IPS-20b (cell line): ENCODE data around the gene BMP7.

Source experiments
- H3K27ac ChIP-seq: one replicate; pipeline ENCODE4 v1.5.1; 2013; ENCODE audit warnings: low read length
- H3K27me3 ChIP-seq: 2 replicates; pipeline ENCODE4 v1.6.1; 2013; ENCODE audit warnings: mild to moderate bottlenecking, low read length, inconsistent platforms; ENCODE audit not compliant: insufficient read depth
- H3K36me3 ChIP-seq: 2 replicates; pipeline ENCODE4 v1.6.1; 2013; ENCODE audit warnings: low read depth, mild to moderate bottlenecking, inconsistent platforms, low read length, moderate library complexity; ENCODE audit not compliant: insufficient read depth
- H3K4me1 ChIP-seq: 2 replicates; pipeline ENCODE4 v1.6.1; 2013; ENCODE audit warnings: mild to moderate bottlenecking, control low read depth, inconsistent platforms, low read length, moderate library complexity; ENCODE audit not compliant: insufficient read depth
- H3K4me3 ChIP-seq: 2 replicates; pipeline ENCODE4 v1.5.1; 2013; ENCODE audit warnings: mild to moderate bottlenecking, low read length, inconsistent platforms
- H3K9ac ChIP-seq: 2 replicates; pipeline ENCODE4 v1.6.1; 2013; ENCODE audit warnings: low read depth, mild to moderate bottlenecking, inconsistent platforms, low read length, moderate library complexity
- H3K9me3 ChIP-seq: 2 replicates; pipeline ENCODE4 v1.6.1; 2013; ENCODE audit warnings: mild to moderate bottlenecking, low read depth, low read length, inconsistent platforms; ENCODE audit not compliant: insufficient read depth

Gene BMP7

GRCh38 chr20:57123504-57123903 is 142.9 kb downstream of the BMP7 start:
- Histone ChIP-seq H3K27ac (no peak overlapping the region), H3K4me1 (0 out of 2 replicates have a peak, but pooled peaks cover 6% of the 10 kb centered on the region), H3K9ac (no peak overlapping the region), H3K27me3 (peaks cover 4% of the 10 kb centered on the region; the same call in 1 of the 2 replicates), H3K4me3 (no peak overlapping the region), H3K9me3 (no peaks in the 10 kb centered on the region), H3K36me3 (no peaks in the 10 kb centered on the region)

DNA sequence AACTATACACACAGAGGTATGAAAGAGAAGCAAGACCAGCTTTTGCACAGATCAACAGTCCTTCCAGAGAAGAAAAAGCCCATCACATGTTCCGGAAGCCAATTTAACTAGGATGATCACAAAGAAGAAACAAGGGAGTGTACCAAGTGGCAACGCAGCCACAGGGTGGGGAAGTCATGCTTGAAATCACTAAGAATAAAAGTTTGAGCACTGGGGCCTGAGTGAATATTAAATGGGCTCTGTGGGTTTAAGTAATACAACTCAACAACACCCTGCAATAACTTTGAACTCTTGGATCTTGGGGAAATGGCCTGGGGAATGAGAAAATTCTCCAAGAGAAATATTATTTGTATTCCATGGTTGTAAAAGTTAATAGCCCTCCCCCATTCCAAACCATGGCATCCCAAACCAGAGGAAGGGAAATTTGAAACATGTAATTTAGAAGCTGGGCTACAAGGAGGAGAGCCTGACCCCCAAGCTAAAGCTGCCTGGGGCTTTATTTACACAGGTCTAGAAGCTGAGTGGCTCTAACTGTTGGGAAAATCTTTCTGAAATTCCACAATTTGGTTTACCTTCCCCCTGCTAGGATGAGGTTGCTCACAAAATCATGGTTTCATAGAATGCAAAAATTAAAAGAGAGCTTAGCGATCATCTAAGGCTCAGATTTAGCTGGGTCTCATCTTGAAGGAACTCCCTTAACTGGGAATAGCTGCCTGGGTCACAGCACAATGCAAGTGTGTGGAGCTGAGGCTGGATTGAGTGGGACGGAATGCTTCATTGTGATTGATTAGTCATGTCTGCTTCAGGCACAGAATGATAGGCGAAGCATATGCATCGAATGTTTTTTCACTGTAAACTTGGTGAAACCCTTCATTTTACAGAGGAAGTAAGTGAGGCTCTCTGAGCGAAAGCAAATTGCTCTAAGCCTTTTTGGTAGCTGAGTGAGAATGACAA is 143.6 kb downstream of the BMP7 start:
- H3K27me3 ChIP-seq, result no peaks in the 10 kb centered on the region; the same call in 1 of the 2 replicates
- no peak overlapping the region for H3K4me3 ChIP-seq
- no peak overlapping the region for H3K27ac ChIP-seq
- H3K9me3 ChIP-seq, result no peaks in the 10 kb centered on the region
- H3K4me1 ChIP-seq, result 0 out of 2 replicates have a peak, but pooled peaks cover 6% of the 10 kb centered on the region
- H3K36me3 ChIP-seq, result no peaks in the 10 kb centered on the region
- no peak overlapping the region for H3K9ac ChIP-seq

DNA sequence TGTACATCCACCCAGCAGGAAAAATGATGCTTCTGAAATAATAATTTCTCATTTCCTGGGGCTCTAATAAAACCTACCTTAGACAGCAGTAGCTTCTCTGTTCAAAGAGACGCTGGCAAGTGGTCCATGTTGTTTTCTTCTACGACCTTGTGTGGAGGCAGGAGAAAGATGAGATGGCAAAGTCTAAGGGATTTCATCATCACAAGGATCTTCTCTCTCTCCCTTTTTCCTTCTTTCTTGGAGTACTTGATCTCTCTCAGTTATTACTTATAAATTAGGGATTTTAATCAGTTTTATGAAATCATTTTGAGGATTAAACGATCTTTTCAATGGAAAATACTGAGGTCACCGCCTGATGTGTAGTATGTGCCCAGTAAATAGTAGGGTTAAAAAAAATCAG is 147.5 kb downstream of the BMP7 start:
- Histone ChIP-seq H3K36me3 (no peaks in the 10 kb centered on the region), H3K27me3 (no peaks in the 10 kb centered on the region; the same call in 1 of the 2 replicates), H3K27ac (no peak overlapping the region), H3K4me3 (no peak overlapping the region), H3K4me1 (no peaks in the 10 kb centered on the region), H3K9ac (no peak overlapping the region), H3K9me3 (no peaks in the 10 kb centered on the region)
